ENCODE results near the gene PRDM5.

PRDM5 gene

GRCh38 chr4:120867506-120867905, 55.0 kb downstream of the PRDM5 start:
- in situ Hi-C loops (cut with HindIII; ENCODE audit: low pct_ligation_motif_present, low pct_unique_long_range_greater_than_20kb, low sequenced_read_pairs), result no loop called here

GRCh38 chr4:120865985-120866384, 56.5 kb downstream of the PRDM5 start:
- DNase-seq, result no peak

More at GRCh38 chr4:120867506-120867905, 55.0 kb downstream of the PRDM5 start:
- no peak for DNase-seq

DNA sequence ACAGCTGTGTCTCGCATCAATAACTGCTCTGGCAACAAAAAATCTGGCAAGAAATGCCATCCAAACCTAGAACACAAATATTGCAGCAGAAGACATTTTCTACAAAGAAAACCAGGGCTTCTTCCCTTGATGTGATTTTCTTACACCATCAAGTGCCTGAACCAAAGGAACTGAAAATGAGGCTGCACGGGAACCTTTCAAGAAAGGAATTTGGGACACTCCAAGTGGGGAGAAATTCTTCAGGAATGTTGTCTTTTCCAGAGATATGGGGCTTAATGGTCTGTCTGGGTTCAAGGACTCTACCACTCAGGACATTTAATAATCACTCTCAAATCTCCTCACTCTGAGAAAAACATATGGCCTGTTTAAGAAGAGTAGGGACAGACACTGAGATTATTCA, 57.6 kb downstream of the PRDM5 start:
- no peak for DNase-seq
- in situ Hi-C loops (cut with HindIII; ENCODE audit: low pct_ligation_motif_present, low pct_unique_long_range_greater_than_20kb, low sequenced_read_pairs), result no loop called here

More at GRCh38 chr4:120865985-120866384, 56.5 kb downstream of the PRDM5 start:
- in situ Hi-C loops (cut with HindIII; ENCODE audit: low pct_ligation_motif_present, low pct_unique_long_range_greater_than_20kb, low sequenced_read_pairs), result no loop called here

- DNase-seq, result no peak
- in situ Hi-C loops (cut with HindIII; ENCODE audit: low pct_ligation_motif_present, low pct_unique_long_range_greater_than_20kb, low sequenced_read_pairs), result no loop called here
Measured at GRCh38 chr4:120862432-120862831, 60.1 kb downstream of the PRDM5 start.

- in situ Hi-C loops (cut with HindIII; ENCODE audit: low pct_ligation_motif_present, low pct_unique_long_range_greater_than_20kb, low sequenced_read_pairs), result no loop called here
Measured at GRCh38 chr4:120861852-120862251, 60.7 kb downstream of the PRDM5 start.

GRCh38 chr4:120858776-120859175, 63.8 kb downstream of the PRDM5 start:
- DNase-seq, result no peak
- in situ Hi-C loops (cut with HindIII; ENCODE audit: low pct_ligation_motif_present, low pct_unique_long_range_greater_than_20kb, low sequenced_read_pairs), result no loop called here

More at GRCh38 chr4:120861852-120862251, 60.7 kb downstream of the PRDM5 start:
- DNase-seq, result no peak

- DNase-seq, result no peak
- in situ Hi-C loops (cut with HindIII; ENCODE audit: low pct_ligation_motif_present, low pct_unique_long_range_greater_than_20kb, low sequenced_read_pairs), result no loop called here
Measured at GRCh38 chr4:120857312-120857711, 65.2 kb downstream of the PRDM5 start.

GRCh38 chr4:120856294-120856693, 66.2 kb downstream of the PRDM5 start:
- in situ Hi-C loops (cut with HindIII; ENCODE audit: low pct_ligation_motif_present, low pct_unique_long_range_greater_than_20kb, low sequenced_read_pairs), result no loop called here
- no peak for DNase-seq

GRCh38 chr4:120855307-120856001, 67.1 kb downstream of the PRDM5 start:
- no peak for DNase-seq
- in situ Hi-C loops (cut with HindIII; ENCODE audit: low pct_ligation_motif_present, low pct_unique_long_range_greater_than_20kb, low sequenced_read_pairs), result no loop called here

DNA sequence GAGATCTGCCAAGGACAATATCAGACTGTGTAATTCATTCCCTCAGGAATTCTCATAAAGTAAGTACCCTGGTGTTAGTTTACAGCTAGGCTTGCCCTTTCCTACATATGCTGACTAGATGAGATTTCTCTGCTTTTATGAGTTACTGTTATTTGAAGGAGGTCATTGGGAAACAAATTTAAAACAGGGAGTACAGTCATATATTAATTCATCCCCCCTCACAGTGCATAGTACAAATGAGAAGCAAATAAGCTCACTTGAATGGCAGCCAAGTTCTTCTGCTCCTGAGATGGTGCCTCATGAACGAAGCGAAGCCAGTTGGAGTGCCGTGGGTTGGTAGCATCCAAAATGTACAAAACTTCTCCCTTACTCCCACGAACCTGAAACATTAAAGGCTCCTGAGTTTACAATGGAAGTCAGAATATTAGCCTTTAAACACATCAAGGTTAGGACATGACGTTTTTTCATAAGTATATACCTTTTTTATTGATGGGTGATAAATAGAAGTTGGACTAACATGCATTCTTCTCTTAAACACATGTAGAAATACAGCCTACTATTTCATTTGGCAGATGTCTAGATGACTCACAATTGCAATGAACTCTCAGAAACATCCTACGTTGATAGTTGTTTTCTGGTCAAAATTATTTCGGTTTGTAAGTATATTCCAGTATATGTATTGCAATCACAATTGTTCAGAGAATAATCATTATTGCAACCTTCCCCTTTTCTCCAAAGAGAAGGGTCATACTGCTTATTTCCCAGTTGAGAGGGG, 69.2 kb downstream of the PRDM5 start:
- no peak for DNase-seq
- in situ Hi-C loops (cut with HindIII; ENCODE audit: low pct_ligation_motif_present, low pct_unique_long_range_greater_than_20kb, low sequenced_read_pairs), result no loop called here

DNA sequence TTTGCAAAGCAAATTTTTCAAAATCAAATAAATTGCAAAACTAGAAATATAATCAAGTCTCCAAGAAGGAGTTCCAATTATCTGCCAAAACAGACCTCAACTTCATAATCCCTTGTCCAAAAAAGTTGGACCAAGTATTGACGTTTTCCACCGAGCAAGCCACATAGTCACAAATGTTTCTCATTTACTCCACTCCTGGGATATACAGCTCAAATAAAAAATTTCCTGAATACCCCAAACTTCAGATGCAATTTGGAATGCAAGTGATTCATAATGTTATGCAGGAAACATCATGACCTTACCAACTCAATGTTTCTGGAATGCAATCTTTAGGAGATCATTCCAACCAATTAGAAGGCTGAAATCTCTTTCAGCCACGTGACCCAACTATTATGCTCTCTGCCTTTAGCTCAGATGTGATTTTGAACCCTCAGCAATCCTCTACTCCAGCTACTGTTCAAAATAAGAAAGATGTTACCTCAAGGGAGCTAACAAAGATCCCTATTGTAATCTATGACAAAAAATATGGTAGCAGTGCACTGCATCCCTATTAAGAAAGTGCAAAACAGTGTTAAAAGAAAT, 72.4 kb downstream of the PRDM5 start:
- in situ Hi-C loops (cut with HindIII; ENCODE audit: low pct_ligation_motif_present, low pct_unique_long_range_greater_than_20kb, low sequenced_read_pairs), result no loop called here
- DNase-seq, result no peak

DNA sequence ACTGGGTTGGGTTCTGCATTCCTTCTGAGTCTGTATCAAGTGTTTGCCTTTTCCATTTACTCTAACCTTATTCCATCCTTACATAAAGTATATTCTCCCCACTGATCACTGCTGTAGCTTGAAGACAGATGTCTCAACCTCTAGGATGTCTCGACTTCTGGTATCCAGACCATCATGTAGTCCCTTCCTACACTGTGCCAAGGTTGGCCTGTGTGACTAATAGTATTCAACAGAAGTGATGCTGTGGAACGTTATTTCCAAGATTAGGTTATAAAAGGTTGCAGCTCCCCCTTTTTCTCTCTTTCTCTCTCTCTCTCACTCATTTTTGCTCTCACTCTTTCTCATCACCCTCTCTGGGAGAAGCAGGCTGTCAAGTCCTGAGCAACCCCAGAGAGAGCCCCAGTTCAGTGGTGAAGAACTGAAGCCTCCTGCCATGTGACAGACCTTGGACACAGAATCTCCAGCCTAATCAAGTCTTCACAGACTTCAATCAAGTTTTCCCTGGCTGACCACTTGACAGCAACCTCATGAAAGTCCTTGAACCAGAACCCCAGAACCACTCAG, 75.4 kb downstream of the PRDM5 start:
- in situ Hi-C loops (cut with HindIII; ENCODE audit: low pct_ligation_motif_present, low pct_unique_long_range_greater_than_20kb, low sequenced_read_pairs), result no loop called here
- DNase-seq, result no peak

DNA sequence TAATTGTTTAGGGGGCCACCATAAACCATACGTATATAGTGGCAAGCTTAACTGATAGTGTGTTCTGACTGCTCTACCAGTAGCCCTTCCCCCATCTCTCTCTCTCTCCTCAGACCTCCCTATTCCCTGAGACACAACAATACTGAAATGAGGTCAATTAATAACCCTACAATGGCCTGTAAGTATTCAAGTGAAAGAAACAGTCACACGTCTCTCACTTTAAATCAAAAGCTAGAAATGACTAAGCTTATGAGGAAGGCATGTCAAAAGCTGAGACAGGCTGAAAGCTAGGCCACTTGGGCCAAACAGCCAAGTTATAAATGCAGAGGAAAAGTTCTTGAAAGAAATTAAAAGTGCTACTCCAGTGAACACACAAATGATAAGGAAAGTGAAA, 78.0 kb downstream of the PRDM5 start:
- DNase-seq, result no peak
- in situ Hi-C loops (cut with HindIII; ENCODE audit: low pct_ligation_motif_present, low pct_unique_long_range_greater_than_20kb, low sequenced_read_pairs), result no loop called here

DNA sequence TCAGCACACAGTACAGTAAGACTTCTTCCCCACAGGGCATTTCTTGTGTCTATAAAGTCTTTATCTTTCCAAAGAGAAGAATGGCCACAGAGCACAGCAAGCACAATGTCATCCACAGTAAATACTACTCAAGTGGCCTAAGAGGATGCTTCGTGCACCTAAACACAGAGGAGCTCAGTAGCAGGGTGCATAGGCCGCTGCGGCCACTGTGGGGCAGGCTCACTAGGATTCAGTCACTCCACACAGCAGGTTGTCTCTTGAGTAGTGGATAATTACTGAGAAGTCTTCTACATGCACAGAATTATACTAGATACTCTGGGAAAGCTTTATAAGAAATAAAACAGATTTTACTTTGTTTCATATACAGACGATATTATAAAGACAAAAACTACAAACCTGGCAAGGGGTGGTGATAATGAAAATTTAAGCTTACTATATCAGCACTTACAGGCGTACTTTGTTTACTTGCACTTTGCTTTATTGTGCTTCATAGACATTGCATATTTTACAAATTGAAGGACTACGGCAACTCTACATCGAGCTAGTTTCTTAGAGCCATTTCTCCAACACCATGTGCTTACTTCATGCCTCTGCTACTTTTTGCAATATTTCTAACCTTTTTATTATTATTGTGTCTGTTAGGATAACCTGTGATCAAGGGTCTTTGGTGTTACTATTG, 78.5 kb downstream of the PRDM5 start:
- DNase-seq, result peak; percentile 1

GRCh38 chr4:120842031-120842430, 80.5 kb downstream of the PRDM5 start:
- no peak for DNase-seq
- in situ Hi-C loops (cut with HindIII; ENCODE audit: low pct_ligation_motif_present, low pct_unique_long_range_greater_than_20kb, low sequenced_read_pairs), result no loop called here

More for the DNA sequence above, 78.5 kb downstream of the PRDM5 start:
- in situ Hi-C loops (cut with HindIII; ENCODE audit: low pct_ligation_motif_present, low pct_unique_long_range_greater_than_20kb, low sequenced_read_pairs), result no loop called here

DNA sequence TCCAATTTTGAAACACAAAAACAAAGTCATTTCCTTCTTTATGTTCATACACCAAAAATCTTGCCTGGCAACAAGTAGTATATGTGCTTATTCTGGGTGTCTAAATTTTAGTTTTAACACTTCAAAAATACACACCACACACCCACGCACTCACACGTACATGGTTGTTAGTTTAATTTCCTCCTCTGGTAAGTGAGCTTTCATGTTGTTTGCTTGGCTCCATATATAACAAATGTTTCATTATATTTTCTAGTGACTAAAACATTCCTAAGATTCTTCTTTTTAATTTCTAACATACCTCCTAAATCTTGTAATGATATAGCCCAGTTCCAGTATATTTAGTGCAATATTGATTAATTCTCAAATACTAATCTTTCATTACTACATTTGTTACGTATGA, 80.9 kb downstream of the PRDM5 start:
- no peak for DNase-seq
- in situ Hi-C loops (cut with HindIII; ENCODE audit: low pct_ligation_motif_present, low pct_unique_long_range_greater_than_20kb, low sequenced_read_pairs), result no loop called here

DNA sequence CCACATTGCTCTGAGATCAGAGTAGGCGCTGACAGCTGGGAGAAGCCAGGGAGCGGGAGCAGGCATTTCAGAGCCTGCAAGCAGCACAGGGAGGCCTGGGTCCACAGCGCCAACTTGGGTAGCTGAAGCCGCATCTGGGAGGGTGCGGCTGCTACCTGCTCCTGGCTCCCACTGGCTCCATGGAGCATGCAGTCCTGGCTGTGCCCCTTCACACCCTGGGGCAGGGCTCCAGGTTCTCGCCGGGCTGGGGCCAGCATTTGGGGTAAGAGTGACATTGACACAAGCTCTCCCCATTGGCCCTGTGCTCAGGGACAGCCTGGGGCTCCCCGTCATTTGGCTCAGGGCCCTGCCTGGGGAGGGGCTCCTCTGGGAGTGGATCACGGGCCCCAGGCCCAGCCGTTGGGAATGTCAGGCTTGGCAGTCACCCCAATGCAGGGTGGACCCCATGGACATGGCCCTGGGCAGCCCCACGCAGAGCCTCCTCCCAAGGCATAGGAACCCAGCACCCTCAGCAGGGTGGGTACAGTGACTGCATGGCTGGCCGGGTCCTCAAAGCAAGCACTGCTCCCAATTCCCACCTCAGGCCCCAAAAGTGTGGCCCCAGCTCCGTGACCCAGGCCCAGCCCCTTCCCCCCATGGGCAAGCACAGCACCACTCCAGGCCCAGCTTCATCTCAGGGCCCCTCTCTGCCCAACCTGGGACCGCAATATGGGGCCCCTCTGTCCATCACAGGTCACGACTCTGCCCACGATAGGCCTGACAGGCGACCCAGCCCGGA, 82.4 kb downstream of the PRDM5 start:
- in situ Hi-C loops (cut with HindIII; ENCODE audit: low pct_ligation_motif_present, low pct_unique_long_range_greater_than_20kb, low sequenced_read_pairs), result no loop called here
- DNase-seq, result no peak

- in situ Hi-C loops (cut with HindIII; ENCODE audit: low pct_ligation_motif_present, low pct_unique_long_range_greater_than_20kb, low sequenced_read_pairs), result no loop called here
- DNase-seq, result no peak
Measured at GRCh38 chr4:120839334-120839973, 83.1 kb downstream of the PRDM5 start.
